Esophagus muscularis mucosa (tissue), 4 donors: ENCODE results near the gene GABRB2. TPM values are rescaled to one million over a fixed set of nuclear protein-coding genes. Genes with fewer than 3 reads are reported as not detected.

Experiments used
- DNase-seq: peaks from one replicate; pipeline ENCODE4 v3.0.0-alpha.2; 2017; ENCODE audit errors: extremely low spot score
- H3K27ac ChIP-seq, 4 donors: fragments of 200-600 bp; sonication (generic); replicated peaks in 1 of 4; 1 replicate in 3 of 4; 2 replicates in 1 of 4; pipeline ENCODE4 v1.5.1; 2016 to 2019; ENCODE audit warnings: mild to moderate bottlenecking in 1 of 4
- H3K27me3 ChIP-seq, 4 donors: fragments of 200-600 bp; sonication (generic); one replicate each; pipeline versions ENCODE4 v1.5.1 to v1.6.0; 2016 to 2019
- H3K36me3 ChIP-seq, 4 donors: fragments of 200-600 bp; sonication (generic); one replicate each; pipeline ENCODE4 v1.5.1; 2016 to 2019
- H3K4me1 ChIP-seq, 4 donors: fragments of 200-600 bp; sonication (generic); one replicate each; pipeline ENCODE4 v1.5.1; 2016 to 2019
- H3K4me3 ChIP-seq, 4 donors: fragments of 200-600 bp; sonication (generic); 1 replicate in 2 of 4; 2 replicates in 2 of 4; pipeline ENCODE4 v1.5.1; 2016 to 2019; ENCODE audit warnings: mild to moderate bottlenecking in 4 of 4, moderate library complexity in 1 of 4
- H3K9me3 ChIP-seq, 4 donors: fragments of 200-600 bp; sonication (generic); 1 replicate in 3 of 4; 2 replicates in 1 of 4; pipeline ENCODE4 v1.5.1; 2016 to 2019
- CTCF ChIP-seq, 3 experiments: fragments of 200-600 bp in 2 of 3; fragments of 450-650 bp in 1 of 3; sonication (generic) in 2 of 3; IDR thresholded peaks; one replicate each; pipeline ENCODE4 v1.5.1; 2017 to 2019; ENCODE audit warnings: antibody characterized with exemption in 3 of 3, mild to moderate bottlenecking in 2 of 3, moderate library complexity in 1 of 3
- EP300 ChIP-seq: sonication (generic); formaldehyde crosslinking; IDR thresholded peaks from one replicate; pipeline ENCODE4 v1.6.1; 2017; ENCODE audit warnings: antibody characterized with exemption
- POLR2A ChIP-seq: fragments of 450-650 bp; IDR thresholded peaks from one replicate; pipeline ENCODE4 v1.6.1; 2017; ENCODE audit warnings: antibody characterized with exemption, moderate library complexity, mild to moderate bottlenecking, low read depth
- POLR2AphosphoS5 ChIP-seq, 2 donors: sonication (generic); formaldehyde crosslinking; IDR thresholded peaks; one replicate each; pipeline ENCODE4 v1.6.1; 2017; ENCODE audit warnings: antibody characterized with exemption in 2 of 2
- WGBS: methylation state at CpG from one replicate; pipeline ENCODE4 v1.1.5; 2018; 5-methylcytosine and 5-hydroxymethylcytosine counted together
- intact Hi-C: fragments of 100-400 bp; cut with DNase I; formaldehyde crosslinking; loops from one replicate; pipeline ENCODE4 v1.15.1; 2023
- total RNA-seq, 4 donors: library from RNA; depleted of rRNA; stranded (reverse); fragments of >200 nt; gene quantifications; one replicate each; pipeline versions ENCODE4 v1.1.0 to v1.2.1, GENCODE V29; 2016

GABRB2 gene
- total RNA-seq, 4 donors from 2014 or later = 0.92 to 1.7 (median 1.2) TPM

GRCh38 chr5:161406880-161407279, 139.6 kb downstream of the GABRB2 start:
- TF ChIP-seq CTCF (IDR thresholded peaks at IDR 0.05) (no peak), EP300 (no peak), POLR2A (no peak), POLR2AphosphoS5 (IDR thresholded peaks at IDR 0.05) (no peak)
- WGBS = 31% methylated on average over 3 of the region's 3 CpGs
- no peak overlapping the region for H3K27ac ChIP-seq

DNA sequence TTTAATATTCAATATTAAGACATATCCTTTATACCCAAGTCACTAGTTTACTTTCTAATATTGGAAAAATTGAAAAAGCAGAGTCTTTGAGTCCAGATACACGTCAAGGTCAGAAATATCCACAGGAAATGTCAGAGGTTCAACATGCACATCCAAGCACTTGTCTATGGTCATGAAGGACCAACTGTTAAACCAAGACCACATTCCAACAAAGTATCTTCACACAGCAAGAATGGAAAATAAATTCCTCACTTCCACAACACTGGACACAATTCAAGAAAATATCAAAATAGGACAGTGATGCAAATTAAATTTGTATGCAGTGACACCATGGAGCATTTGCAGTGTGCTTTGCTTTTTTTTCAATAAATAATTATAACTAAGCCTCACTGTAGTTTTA, 142.5 kb downstream of the GABRB2 start:
- H3K4me1 ChIP-seq = peaks cover 0 to 13% (median 4%) of the 10 kb centered on the region in 4 donors
- H3K9me3 ChIP-seq = no peaks in the 10 kb centered on the region
- DNase-seq = no peak
- no peak overlapping the region for H3K4me3 ChIP-seq
- TF ChIP-seq EP300 = no peak
- TF ChIP-seq CTCF (IDR thresholded peaks at IDR 0.05) = no peak
- TF ChIP-seq POLR2AphosphoS5 (IDR thresholded peaks at IDR 0.05) = no peak
- no peak for TF ChIP-seq POLR2A
- WGBS = 41% methylated on average over 1 of the region's 1 CpG
- intact Hi-C loops = no loop called here
- H3K27ac ChIP-seq = no peak overlapping the region
- H3K36me3 ChIP-seq = no peaks in the 10 kb centered on the region
- H3K27me3 ChIP-seq = no peaks in the 10 kb centered on the region

More at GRCh38 chr5:161406880-161407279, 139.6 kb downstream of the GABRB2 start:
- intact Hi-C loops = no loop called here
- no peaks in the 10 kb centered on the region for H3K36me3 ChIP-seq
- no peak for DNase-seq
- H3K27me3 ChIP-seq = no peaks in the 10 kb centered on the region
- H3K4me3 ChIP-seq = no peak overlapping the region
- H3K4me1 ChIP-seq = peaks cover 0 to 13% (median 4%) of the 10 kb centered on the region in 4 donors
- H3K9me3 ChIP-seq = no peaks in the 10 kb centered on the region

GRCh38 chr5:161403121-161403520, 143.4 kb downstream of the GABRB2 start:
- no peak overlapping the region for H3K27ac ChIP-seq
- intact Hi-C loops = no loop called here
- peaks cover 0 to 13% (median 4%) of the 10 kb centered on the region in 4 donors for H3K4me1 ChIP-seq
- no peak for TF ChIP-seq EP300
- H3K4me3 ChIP-seq = no peak overlapping the region
- no peaks in the 10 kb centered on the region for H3K27me3 ChIP-seq
- H3K36me3 ChIP-seq = no peaks in the 10 kb centered on the region
- DNase-seq = no peak
- H3K9me3 ChIP-seq = no peaks in the 10 kb centered on the region
- WGBS = 61% methylated on average over 2 of the region's 2 CpGs

DNA sequence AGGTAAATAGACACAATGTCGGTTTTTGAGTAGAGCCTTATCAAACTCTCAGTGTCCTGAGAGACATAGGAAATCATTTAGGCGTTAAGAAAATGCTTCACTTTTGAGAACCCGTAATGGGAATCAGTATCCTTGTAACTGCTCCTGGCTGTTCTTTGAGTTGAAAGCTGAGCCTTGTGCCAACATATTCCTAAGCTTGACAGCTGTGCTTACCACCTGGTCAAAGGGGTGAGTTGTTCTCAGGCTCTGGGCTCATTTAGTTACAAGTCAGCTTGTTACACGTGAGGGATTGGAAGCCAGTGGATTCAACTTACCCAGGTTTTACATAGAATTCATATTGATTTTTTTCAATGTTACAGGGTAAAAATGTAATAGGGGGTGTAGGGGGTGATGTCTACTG, 145.9 kb downstream of the GABRB2 start:
- no peaks in the 10 kb centered on the region for H3K9me3 ChIP-seq
- H3K27me3 ChIP-seq = no peaks in the 10 kb centered on the region
- H3K27ac ChIP-seq = no peak overlapping the region
- no peak for DNase-seq
- WGBS = 61% methylated on average over 4 of the region's 4 CpGs
- intact Hi-C loops = no loop called here
- H3K4me3 ChIP-seq = no peak overlapping the region
- no peaks in the 10 kb centered on the region for H3K36me3 ChIP-seq
- peaks cover 0 to 6% (median 0%) of the 10 kb centered on the region in 4 donors for H3K4me1 ChIP-seq
- no peak for TF ChIP-seq EP300
- no peak for TF ChIP-seq POLR2A
- TF ChIP-seq POLR2AphosphoS5 (IDR thresholded peaks at IDR 0.05) = no peak
- TF ChIP-seq CTCF (IDR thresholded peaks at IDR 0.05) = no peak

GRCh38 chr5:161399996-161400562, 146.4 kb downstream of the GABRB2 start:
- Histone ChIP-seq H3K9me3 (no peaks in the 10 kb centered on the region), H3K27me3 (no peaks in the 10 kb centered on the region), H3K4me1 (peaks cover 0 to 6% (median 0%) of the 10 kb centered on the region in 4 donors), H3K4me3 (no peak overlapping the region), H3K36me3 (no peaks in the 10 kb centered on the region), H3K27ac (no peak overlapping the region)
- DNase-seq = no peak
- no peak for TF ChIP-seq POLR2AphosphoS5 (IDR thresholded peaks at IDR 0.05)
- no peak for TF ChIP-seq CTCF (IDR thresholded peaks at IDR 0.05)
- TF ChIP-seq POLR2A = no peak
- TF ChIP-seq EP300 = no peak
- intact Hi-C loops = no loop called here
- 73% methylated on average over 6 of the region's 6 CpGs for WGBS
